Mesenchymal stem cell (in vitro differentiated cells and primary cell): ENCODE data around the gene CHD9.

ENCODE experiments used
- DNase-seq: peaks from one replicate; pipeline ENCODE4 v3.0.0-alpha.2; 2013
- H2AFZ ChIP-seq: one replicate; pipeline ENCODE4 v1.6.1; 2013; ENCODE audit warnings: low read depth, mild to moderate bottlenecking, control low read depth, inconsistent platforms, low read length, moderate library complexity
- H2AK5ac ChIP-seq: 2 replicates; pipeline ENCODE4 v1.6.1; 2013; ENCODE audit warnings: low read length, moderate library complexity, mild to moderate bottlenecking, inconsistent platforms; ENCODE audit not compliant: severe bottlenecking
- H2BK120ac ChIP-seq: one replicate; pipeline ENCODE4 v1.6.1; 2013; ENCODE audit warnings: low read depth, mild to moderate bottlenecking, inconsistent platforms, low read length, moderate library complexity
- H2BK12ac ChIP-seq, 2 experiments: one replicate each; pipeline ENCODE4 v1.6.1; 2013; ENCODE audit warnings: inconsistent platforms in 2 of 2, low read length in 2 of 2, mild to moderate bottlenecking in 2 of 2, moderate library complexity in 2 of 2, control low read depth in 1 of 2
- H2BK15ac ChIP-seq: one replicate; pipeline ENCODE4 v1.6.1; 2013; ENCODE audit warnings: mild to moderate bottlenecking, low read depth, inconsistent platforms; ENCODE audit not compliant: poor library complexity, severe bottlenecking
- H2BK5ac ChIP-seq: 2 replicates; pipeline ENCODE4 v1.6.1; 2013; ENCODE audit warnings: low read depth, mild to moderate bottlenecking, low read length, control low read depth, inconsistent platforms; ENCODE audit not compliant: poor library complexity, severe bottlenecking
- H3K14ac ChIP-seq, 2 experiments: one replicate each; pipeline ENCODE4 v1.6.1; 2013; ENCODE audit warnings: inconsistent platforms in 2 of 2, low read length in 2 of 2, control low read depth in 1 of 2, mild to moderate bottlenecking in 1 of 2, moderate library complexity in 1 of 2
- H3K18ac ChIP-seq, 2 experiments: one replicate each; pipeline ENCODE4 v1.6.1; 2013; ENCODE audit warnings: inconsistent platforms in 2 of 2, low read length in 2 of 2, control low read depth in 1 of 2, low read depth in 1 of 2, mild to moderate bottlenecking in 1 of 2
- H3K23ac ChIP-seq, 2 experiments: one replicate each; pipeline ENCODE4 v1.6.1; 2013; ENCODE audit warnings: inconsistent platforms in 2 of 2, low read length in 2 of 2, mild to moderate bottlenecking in 2 of 2, moderate library complexity in 2 of 2, control low read depth in 1 of 2
- H3K27ac ChIP-seq: 2 replicates; pipeline ENCODE4 v1.5.1; 2013; ENCODE audit warnings: mild to moderate bottlenecking, moderate library complexity, low read length, control low read depth, inconsistent platforms; ENCODE audit not compliant: poor library complexity, severe bottlenecking
- H3K27me3 ChIP-seq, 2 experiments: 2 replicates each; pipeline versions ENCODE4 v1.6.1 to v1.7.0; 2013; ENCODE audit warnings: low read length in 2 of 2, mild to moderate bottlenecking in 2 of 2, moderate library complexity in 2 of 2, control low read depth in 1 of 2, inconsistent platforms in 1 of 2; ENCODE audit not compliant: control insufficient read depth in 1 of 2, insufficient read depth in 1 of 2
- H3K36me3 ChIP-seq, 2 experiments: 2 replicates each; pipeline versions ENCODE4 v1.6.1 to v1.7.0; 2013; ENCODE audit warnings: low read length in 2 of 2, control low read depth in 1 of 2, inconsistent platforms in 1 of 2, low read depth in 1 of 2, mild to moderate bottlenecking in 1 of 2; ENCODE audit not compliant: insufficient read depth in 2 of 2, control insufficient read depth in 1 of 2
- H3K4ac ChIP-seq, 2 experiments: one replicate each; pipeline ENCODE4 v1.6.1; 2013; ENCODE audit warnings: inconsistent platforms in 2 of 2, low read length in 2 of 2, mild to moderate bottlenecking in 2 of 2, moderate library complexity in 2 of 2, control low read depth in 1 of 2, low read depth in 1 of 2
- H3K4me1 ChIP-seq: 2 replicates; pipeline ENCODE4 v1.6.1; 2013; ENCODE audit warnings: low read depth, low read length, control low read depth; ENCODE audit not compliant: control insufficient read depth, insufficient read depth
- H3K4me2 ChIP-seq: 2 replicates; pipeline ENCODE4 v1.6.1; 2013; ENCODE audit warnings: low read length, mild to moderate bottlenecking, inconsistent platforms; ENCODE audit not compliant: poor library complexity, severe bottlenecking
- H3K4me3 ChIP-seq, 2 experiments: 2 replicates each; pipeline versions ENCODE4 v1.5.1 to v1.7.0; 2013; ENCODE audit warnings: low read length in 2 of 2, mild to moderate bottlenecking in 2 of 2, control low read depth in 1 of 2, low read depth in 1 of 2; ENCODE audit not compliant: insufficient read depth in 1 of 2
- H3K79me1 ChIP-seq: replicated peaks from 2 replicates; pipeline ENCODE4 v1.6.1; 2013; ENCODE audit warnings: mild to moderate bottlenecking, control low read depth, low read length, inconsistent platforms; ENCODE audit not compliant: poor library complexity, severe bottlenecking
- H3K9ac ChIP-seq: 2 replicates; pipeline ENCODE4 v1.7.0; 2013; ENCODE audit warnings: mild to moderate bottlenecking, low read length, moderate library complexity
- H3K9me3 ChIP-seq: 2 replicates; pipeline ENCODE4 v1.7.0; 2013; ENCODE audit warnings: mild to moderate bottlenecking, low read length; ENCODE audit not compliant: control insufficient read depth
- H4K8ac ChIP-seq: one replicate; pipeline ENCODE4 v1.6.1; 2013; ENCODE audit warnings: inconsistent platforms, mild to moderate bottlenecking, low read length, moderate library complexity
- H4K91ac ChIP-seq: one replicate; pipeline ENCODE4 v1.6.1; 2013; ENCODE audit warnings: mild to moderate bottlenecking, low read length, inconsistent platforms
- WGBS: methylation state at CpG from one replicate; pipeline ENCODE4 v1.1.7; 2013; ENCODE audit warnings: mixed read lengths; 5-methylcytosine and 5-hydroxymethylcytosine counted together

The CHD9 gene

DNA sequence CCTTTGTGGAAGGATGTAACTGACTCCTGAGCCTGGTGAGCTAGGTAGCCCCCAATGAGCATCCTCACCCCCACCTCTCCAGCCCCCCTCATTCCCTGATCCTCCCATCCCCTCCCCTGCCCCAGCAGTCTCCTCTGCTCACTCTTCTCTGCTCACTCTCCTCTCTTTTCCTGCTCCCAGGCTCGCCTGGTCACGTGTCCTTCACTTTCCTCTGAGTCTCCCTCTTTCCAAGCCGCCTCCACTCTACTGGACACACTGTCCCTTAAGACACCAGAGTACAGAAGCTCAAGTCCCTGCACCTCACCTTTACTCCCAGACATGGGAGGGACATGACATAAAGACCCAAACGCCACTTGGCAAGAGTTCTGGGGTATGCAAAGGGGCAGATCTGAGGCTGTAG, 303.2 kb downstream of the CHD9 start:
- no peak overlapping the region for H3K27ac ChIP-seq
- H4K8ac ChIP-seq: no peak overlapping the region
- no peaks in the 10 kb centered on the region for H3K4me1 ChIP-seq
- no peaks in the 10 kb centered on the region for H3K9me3 ChIP-seq
- H3K36me3 ChIP-seq: no peaks in the 10 kb centered on the region
- no peak overlapping the region for H3K4me3 ChIP-seq
- no peaks in the 10 kb centered on the region for H3K79me1 ChIP-seq
- no peak overlapping the region for H3K14ac ChIP-seq
- 71% methylated on average over 4 of the region's 4 CpGs for WGBS
- H2BK5ac ChIP-seq: no peak overlapping the region
- DNase-seq: no peak
- no peak overlapping the region for H3K23ac ChIP-seq
- no peak overlapping the region for H3K9ac ChIP-seq
- no peak overlapping the region for H2BK12ac ChIP-seq
- no peak overlapping the region for H4K91ac ChIP-seq
- no peak overlapping the region for H2BK15ac ChIP-seq
- H2BK120ac ChIP-seq: no peak overlapping the region
- no peak overlapping the region for H2AFZ ChIP-seq
- H3K4ac ChIP-seq: no peak overlapping the region
- H2AK5ac ChIP-seq: no peak overlapping the region
- no peak overlapping the region for H3K18ac ChIP-seq
- H3K4me2 ChIP-seq: no peak overlapping the region
- H3K27me3 ChIP-seq: peaks cover 15 to 19% of the 10 kb centered on the region in 2 experiments

DNA sequence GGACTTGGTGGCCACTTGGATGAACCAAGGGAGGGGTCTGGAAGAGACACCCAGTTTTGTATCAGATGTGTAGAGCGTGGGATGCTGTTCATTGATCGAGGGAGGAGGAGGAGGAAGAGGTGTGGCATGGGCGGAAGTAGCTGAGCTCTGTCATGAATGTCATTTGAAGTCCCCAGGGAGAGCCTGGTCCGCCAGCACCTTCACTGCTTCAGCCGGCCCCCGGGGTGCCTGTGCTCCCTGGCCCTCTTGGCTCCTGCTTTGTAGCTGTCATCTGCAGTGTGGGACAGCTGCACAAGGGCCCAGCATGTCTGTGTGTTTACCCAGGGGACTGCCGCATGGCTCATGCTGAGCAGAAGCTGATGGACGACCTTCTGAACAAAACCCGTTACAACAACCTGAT, 304.1 kb downstream of the CHD9 start:
- Histone ChIP-seq H3K36me3 (no peaks in the 10 kb centered on the region), H3K23ac (no peak overlapping the region), H3K4me3 (no peak overlapping the region), H3K4me1 (no peaks in the 10 kb centered on the region), H3K79me1 (no peaks in the 10 kb centered on the region), H3K27me3 (peaks cover 15 to 19% of the 10 kb centered on the region in 2 experiments), H2BK12ac (no peak overlapping the region), H3K4ac (no peak overlapping the region), H2BK15ac (no peak overlapping the region), H3K18ac (no peak overlapping the region), H3K4me2 (no peak overlapping the region), H2AFZ (no peak overlapping the region), H3K27ac (no peak overlapping the region), H2AK5ac (no peak overlapping the region), H3K14ac (no peak overlapping the region), H2BK5ac (no peak overlapping the region), H3K9ac (no peak overlapping the region), H4K91ac (no peak overlapping the region), H3K9me3 (no peaks in the 10 kb centered on the region), H4K8ac (no peak overlapping the region), H2BK120ac (no peak overlapping the region)
- no peak for DNase-seq
- WGBS: 79% methylated on average over 9 of the region's 9 CpGs

DNA sequence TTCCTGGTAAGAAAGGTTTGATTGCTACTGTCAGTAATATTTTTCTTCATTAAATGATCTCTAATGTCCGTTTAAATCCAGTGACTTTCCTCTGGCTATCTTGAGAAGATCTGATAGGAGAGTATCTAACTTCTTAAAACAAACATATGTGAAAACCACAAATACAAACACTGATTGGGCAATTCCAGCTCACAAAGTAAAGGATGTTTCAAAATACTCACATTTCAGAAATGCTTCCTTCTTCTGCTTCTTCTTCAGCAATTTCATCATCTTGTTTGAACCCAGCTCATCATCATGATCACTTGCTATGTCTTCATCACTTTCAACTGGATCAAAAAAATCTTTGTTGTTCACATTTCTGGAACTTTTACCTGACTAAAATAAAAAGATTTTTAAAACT, 315.1 kb downstream of the CHD9 start:
- Histone ChIP-seq H3K18ac (no peak overlapping the region), H2BK120ac (no peak overlapping the region), H3K4me3 (no peak overlapping the region), H2BK12ac (no peak overlapping the region), H3K9me3 (no peaks in the 10 kb centered on the region), H3K4me1 (no peaks in the 10 kb centered on the region), H2BK5ac (no peak overlapping the region), H3K4me2 (no peak overlapping the region), H3K27me3 (peaks cover 4 to 44% of the 10 kb centered on the region in 2 experiments), H3K9ac (no peak overlapping the region), H3K27ac (no peak overlapping the region), H3K36me3 (no peaks in the 10 kb centered on the region), H3K14ac (no peak overlapping the region), H2AFZ (no peak overlapping the region), H3K79me1 (no peaks in the 10 kb centered on the region), H3K23ac (no peak overlapping the region), H3K4ac (no peak overlapping the region), H2AK5ac (no peak overlapping the region), H4K8ac (no peak overlapping the region), H2BK15ac (no peak overlapping the region), H4K91ac (no peak overlapping the region)
- WGBS: 81% methylated on average over 1 of the region's 1 CpG
- peak; percentile 75 for DNase-seq

DNA sequence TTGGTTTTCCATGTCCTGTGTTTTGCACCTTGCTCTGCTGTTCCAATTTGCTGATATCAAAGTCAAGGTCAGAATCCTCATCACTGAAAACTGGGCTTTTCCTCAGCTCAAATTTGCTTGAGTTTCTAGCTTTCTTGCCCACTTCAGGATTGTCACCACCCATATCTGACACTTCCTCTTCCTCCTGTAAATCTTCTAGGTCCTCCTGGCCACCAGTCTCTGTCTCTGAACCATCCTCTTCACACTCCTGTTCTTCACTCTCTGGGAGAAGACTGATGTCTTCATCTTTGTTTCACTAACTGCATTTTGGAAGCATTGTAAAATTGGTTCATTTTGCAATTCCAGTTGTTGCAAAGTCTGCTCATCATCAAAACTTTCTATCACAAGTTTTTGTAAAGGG, 316.0 kb downstream of the CHD9 start:
- no peaks in the 10 kb centered on the region for H3K79me1 ChIP-seq
- no peak overlapping the region for H3K14ac ChIP-seq
- H3K4me2 ChIP-seq: no peak overlapping the region
- H4K91ac ChIP-seq: no peak overlapping the region
- no peak for DNase-seq
- no peak overlapping the region for H2AFZ ChIP-seq
- H2BK120ac ChIP-seq: no peak overlapping the region
- H3K27me3 ChIP-seq: peaks cover 4 to 42% of the 10 kb centered on the region in 2 experiments
- no peak overlapping the region for H2BK15ac ChIP-seq
- no peak overlapping the region for H2BK5ac ChIP-seq
- H3K27ac ChIP-seq: no peak overlapping the region
- no peak overlapping the region for H2BK12ac ChIP-seq
- no peaks in the 10 kb centered on the region for H3K4me1 ChIP-seq
- H2AK5ac ChIP-seq: no peak overlapping the region
- H3K9ac ChIP-seq: no peak overlapping the region
- no peaks in the 10 kb centered on the region for H3K9me3 ChIP-seq
- no peak overlapping the region for H3K18ac ChIP-seq
- no peak overlapping the region for H3K4me3 ChIP-seq
- H3K23ac ChIP-seq: no peak overlapping the region
- H4K8ac ChIP-seq: no peak overlapping the region
- H3K4ac ChIP-seq: no peak overlapping the region
- no peaks in the 10 kb centered on the region for H3K36me3 ChIP-seq
